HG02970 (cell line): ENCODE data around the gene OR4D6.
"Not testable (repeated sequence)": the region's sequence is repeated elsewhere in the genome, so short reads cannot be mapped to it uniquely, and the experiment has no call there.

Experiments
- ATAC-seq: cut with Tn5 transposase; IDR thresholded peaks from one replicate; pipeline ENCODE4 v1.9.1; 2021; ENCODE audit warnings: mild to moderate bottlenecking, moderate library complexity, moderate number of reproducible peaks; ENCODE audit not compliant: unreplicated experiment, low FRiP score

Gene OR4D6

GRCh38 chr11:59456661-59457060 is at the start of gene OR4D6:
TSS of gene OR4D6 (plus strand) at chr11:59456961. CDS start at chr11:59456961, 0 bp downstream.
- ATAC-seq, result no peak

- no peak for ATAC-seq
These were observed 43.1 kb upstream of the OR4D6 start for GRCh38 chr11:59413646-59414045.

GRCh38 chr11:59415111-59415510 is 41.6 kb upstream of the OR4D6 start:
- no peak for ATAC-seq

- ATAC-seq, result no peak
These were observed 40.1 kb upstream of the OR4D6 start for GRCh38 chr11:59416613-59417012.

GRCh38 chr11:59417023-59417422 is 39.7 kb upstream of the OR4D6 start:
- ATAC-seq, result no peak

GRCh38 chr11:59418156-59418555 is 38.6 kb upstream of the OR4D6 start:
- no peak for ATAC-seq

- no peak for ATAC-seq
These were observed 32.9 kb upstream of the OR4D6 start for GRCh38 chr11:59423835-59424234.

- no peak for ATAC-seq
These were observed 31.6 kb upstream of the OR4D6 start for GRCh38 chr11:59425131-59425530.

- ATAC-seq, result no peak
These were observed 30.2 kb upstream of the OR4D6 start, which contains the start of gene OR5A2 for GRCh38 chr11:59426361-59427067. TSS of gene OR5A2 (minus strand) at chr11:59426413. CDS start at chr11:59422953, 3,460 bp downstream.

- no peak for ATAC-seq
These were observed 29.7 kb upstream of the OR4D6 start for GRCh38 chr11:59427068-59427382.

- peak; percentile 49 for ATAC-seq
These were observed 26.7 kb upstream of the OR4D6 start for GRCh38 chr11:59429924-59430516.

- no peak for ATAC-seq
These were observed 20.6 kb upstream of the OR4D6 start, which contains the start of gene OR5A1 for GRCh38 chr11:59436169-59436568. TSS of gene OR5A1 (plus strand) at chr11:59436469. CDS start at chr11:59443169, 6,700 bp downstream.

- ATAC-seq, result no peak
These were observed 19.0 kb upstream of the OR4D6 start for GRCh38 chr11:59437770-59438169.

- not testable (repeated sequence) for ATAC-seq
These were observed 11.1 kb upstream of the OR4D6 start for GRCh38 chr11:59445624-59446023.

- ATAC-seq, result no peak
These were observed 8.3 kb upstream of the OR4D6 start for GRCh38 chr11:59448484-59448883.

GRCh38 chr11:59459916-59460315 is 3.2 kb downstream of the OR4D6 start:
- ATAC-seq, result no peak

- no peak for ATAC-seq
These were observed 6.5 kb downstream of the OR4D6 start for GRCh38 chr11:59463190-59463641.

- ATAC-seq, result no peak
These were observed 16.3 kb downstream of the OR4D6 start, which contains the start of gene OR4D10 for GRCh38 chr11:59473015-59473414. TSS of gene OR4D10 (plus strand) at chr11:59473315. CDS start at chr11:59477430, 4,115 bp downstream.

- no peak for ATAC-seq
These were observed 18.4 kb downstream of the OR4D6 start for GRCh38 chr11:59475176-59475575.

- ATAC-seq, result no peak
These were observed 23.1 kb downstream of the OR4D6 start for GRCh38 chr11:59479906-59480305.

- ATAC-seq, result no peak
These were observed 23.6 kb downstream of the OR4D6 start for GRCh38 chr11:59480359-59480758.

- no peak for ATAC-seq
These were observed 45.2 kb downstream of the OR4D6 start for GRCh38 chr11:59501931-59502330.
